Fibroblast of skin of abdomen (primary cell): Measurements from ENCODE around the gene SRSF4.
"Not testable (repeated sequence)": the region's sequence is repeated elsewhere in the genome, so short reads cannot be mapped to it uniquely, and the experiment has no call there.

Experiments used
- DNase-seq: peaks from one replicate; pipeline ENCODE4 v3.0.0-alpha.2; 2013

SRSF4 gene

GRCh38 chr1:29124366-29125236 lies 57.1 kb downstream of the SRSF4 start:
- peak; percentile 89 for DNase-seq

GRCh38 chr1:29123887-29124365 lies 57.8 kb downstream of the SRSF4 start, which contains the start of gene TMEM200B:
Gene TMEM200B (minus strand): TSS chr1:29123903. CDS start chr1:29121828, 2,075 bp downstream.
- DNase-seq: no peak

- no peak for DNase-seq
Observed at GRCh38 chr1:29123053-29123886, 58.4 kb downstream of the SRSF4 start.

GRCh38 chr1:29122682-29123052 lies 59.0 kb downstream of the SRSF4 start:
- DNase-seq: peak; percentile 77

- DNase-seq: peak; percentile 54
Observed at GRCh38 chr1:29121936-29122681, 59.6 kb downstream of the SRSF4 start.

GRCh38 chr1:29121516-29121935 lies 60.2 kb downstream of the SRSF4 start:
- no peak for DNase-seq

GRCh38 chr1:29120947-29121485 lies 60.7 kb downstream of the SRSF4 start:
- peak; percentile 62 for DNase-seq

GRCh38 chr1:29120367-29120766 lies 61.3 kb downstream of the SRSF4 start:
- no peak for DNase-seq

GRCh38 chr1:29119121-29119929 lies 62.4 kb downstream of the SRSF4 start:
- no peak for DNase-seq

GRCh38 chr1:29117381-29117780 lies 64.3 kb downstream of the SRSF4 start:
- no peak for DNase-seq

GRCh38 chr1:29114654-29115053 lies 67.0 kb downstream of the SRSF4 start:
- no peak for DNase-seq

- no peak for DNase-seq
Observed at GRCh38 chr1:29113413-29114117, 68.1 kb downstream of the SRSF4 start.

GRCh38 chr1:29112705-29113412 lies 68.8 kb downstream of the SRSF4 start:
- DNase-seq: no peak

GRCh38 chr1:29108041-29108440 lies 73.7 kb downstream of the SRSF4 start:
- not testable (repeated sequence) for DNase-seq

GRCh38 chr1:29105822-29106221 lies 75.9 kb downstream of the SRSF4 start:
- no peak for DNase-seq

GRCh38 chr1:29100487-29100886 lies 81.2 kb downstream of the SRSF4 start:
- no peak for DNase-seq

- DNase-seq: no peak
Observed at GRCh38 chr1:29099286-29099685, 82.4 kb downstream of the SRSF4 start.
